Sigmoid colon (tissue), 7 donors: ENCODE results near the gene KCNS3. TPM values are rescaled to one million over a fixed set of nuclear protein-coding genes. Genes with fewer than 3 reads are reported as not detected.
A peak's percentile ranks its signal among the peaks of the same experiment; 100 is the strongest.

Experiments
- DNase-seq: peaks from one replicate; pipeline ENCODE4 v3.0.0-alpha.2; 2019
- H3K27ac ChIP-seq, 4 donors: fragments of 200-600 bp; sonication (generic); one replicate each; pipeline ENCODE4 v1.5.1; 2016 to 2019; ENCODE audit warnings: mild to moderate bottlenecking in 1 of 4
- H3K27me3 ChIP-seq, 3 donors: fragments of 200-600 bp; sonication (generic); one replicate each; pipeline ENCODE4 v1.5.1; 2019; ENCODE audit warnings: mild to moderate bottlenecking in 1 of 3
- H3K36me3 ChIP-seq, 4 donors: fragments of 200-600 bp; sonication (generic); one replicate each; pipeline ENCODE4 v1.5.1; 2016 to 2019
- H3K4me1 ChIP-seq, 4 donors: fragments of 200-600 bp; sonication (generic); one replicate each; pipeline ENCODE4 v1.5.1; 2017 to 2019
- H3K4me3 ChIP-seq, 4 donors: fragments of 200-600 bp; sonication (generic); one replicate each; pipeline ENCODE4 v1.5.1; 2017 to 2019; ENCODE audit warnings: mild to moderate bottlenecking in 2 of 4, moderate library complexity in 1 of 4
- H3K9me3 ChIP-seq, 4 donors: fragments of 200-600 bp in 3 of 4; sonication (generic) in 3 of 4; one replicate each; pipeline versions ENCODE4 v1.5.1 to v1.6.1; 2013 to 2019
- EP300 ChIP-seq, 4 donors: sonication (generic); formaldehyde crosslinking; IDR thresholded peaks; one replicate each; pipeline ENCODE4 v1.6.1; 2017; ENCODE audit warnings: antibody characterized with exemption in 4 of 4
- POLR2A ChIP-seq, 2 donors: fragments of 450-650 bp; IDR thresholded peaks; one replicate each; pipeline ENCODE4 v1.6.1; 2016; ENCODE audit warnings: antibody characterized with exemption in 2 of 2, mild to moderate bottlenecking in 2 of 2, moderate library complexity in 2 of 2
- POLR2AphosphoS5 ChIP-seq, 4 donors: sonication (generic); formaldehyde crosslinking; IDR thresholded peaks; one replicate each; pipeline ENCODE4 v1.6.1; 2017; ENCODE audit warnings: antibody characterized with exemption in 4 of 4
- WGBS, 2 donors: extraction: QIAGEN DNeasy Blood & Tissue Kit; methylation state at CpG; one replicate each; pipeline ENCODE4 v1.1.7; 2013; 5-methylcytosine and 5-hydroxymethylcytosine counted together
- intact Hi-C: fragments of 100-400 bp; cut with DNase I; formaldehyde crosslinking; loops from one replicate; pipeline ENCODE4 v1.15.1; 2023
- polyA plus RNA-seq, 3 donors: library from polyadenylated mRNA; stranded (reverse); fragments of 200-250 nt; gene quantifications; one replicate each; pipeline ENCODE4 v1.2.3, GENCODE V29; 2013
- total RNA-seq, 4 donors: library from RNA; depleted of rRNA; stranded (reverse); fragments of >200 nt; gene quantifications; one replicate each; pipeline ENCODE4 v1.1.0, GENCODE V29; 2016
- TF ChIP-seq, protein P1 (sequence below), 4 experiments: fragments of 450-650 bp in 3 of 4; fragments of 200-600 bp in 1 of 4; IDR thresholded peaks; one replicate each; pipeline ENCODE4 v1.5.1; 2016 to 2019; ENCODE audit warnings: antibody characterized with exemption in 4 of 4, mild to moderate bottlenecking in 3 of 4, moderate library complexity in 2 of 4
- donor health status: healthy with polysubstance abuse.
- donor health status: Bipolar disorder and iron deficiency.
- donor health status: healthy.

Gene KCNS3
- total and polyA plus RNA-seq, 7 donors = 4.2 to 96.3 (median 16.2) TPM

DNA sequence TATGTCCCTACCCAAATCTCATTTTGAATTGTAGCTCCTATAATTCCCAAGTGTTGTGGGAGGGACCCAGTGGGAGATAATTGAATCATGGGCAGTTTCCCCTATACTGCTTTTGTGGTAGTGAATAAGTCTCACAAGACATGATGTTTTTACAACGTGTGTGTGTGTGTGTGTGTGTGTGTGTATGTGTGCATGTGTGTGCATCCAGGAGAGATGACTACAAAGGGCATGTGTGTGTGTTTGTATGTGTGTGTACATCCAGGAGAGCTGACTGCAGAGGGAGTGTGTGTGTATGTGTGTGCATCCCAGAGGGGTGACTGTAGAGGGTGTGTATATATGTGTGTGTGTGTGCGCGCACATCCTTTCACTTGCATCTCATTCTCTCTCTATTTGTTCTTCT lies 86.7 kb downstream of the KCNS3 start:
- no peak for TF ChIP-seq POLR2A (IDR thresholded peaks at IDR 0.05)
- TF ChIP-seq EP300 (IDR thresholded peaks at IDR 0.05) = no peak
- TF ChIP-seq POLR2AphosphoS5 (IDR thresholded peaks at IDR 0.05) = no peak
- TF ChIP-seq, protein P1, sequence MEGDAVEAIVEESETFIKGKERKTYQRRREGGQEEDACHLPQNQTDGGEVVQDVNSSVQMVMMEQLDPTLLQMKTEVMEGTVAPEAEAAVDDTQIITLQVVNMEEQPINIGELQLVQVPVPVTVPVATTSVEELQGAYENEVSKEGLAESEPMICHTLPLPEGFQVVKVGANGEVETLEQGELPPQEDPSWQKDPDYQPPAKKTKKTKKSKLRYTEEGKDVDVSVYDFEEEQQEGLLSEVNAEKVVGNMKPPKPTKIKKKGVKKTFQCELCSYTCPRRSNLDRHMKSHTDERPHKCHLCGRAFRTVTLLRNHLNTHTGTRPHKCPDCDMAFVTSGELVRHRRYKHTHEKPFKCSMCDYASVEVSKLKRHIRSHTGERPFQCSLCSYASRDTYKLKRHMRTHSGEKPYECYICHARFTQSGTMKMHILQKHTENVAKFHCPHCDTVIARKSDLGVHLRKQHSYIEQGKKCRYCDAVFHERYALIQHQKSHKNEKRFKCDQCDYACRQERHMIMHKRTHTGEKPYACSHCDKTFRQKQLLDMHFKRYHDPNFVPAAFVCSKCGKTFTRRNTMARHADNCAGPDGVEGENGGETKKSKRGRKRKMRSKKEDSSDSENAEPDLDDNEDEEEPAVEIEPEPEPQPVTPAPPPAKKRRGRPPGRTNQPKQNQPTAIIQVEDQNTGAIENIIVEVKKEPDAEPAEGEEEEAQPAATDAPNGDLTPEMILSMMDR (IDR thresholded peaks at IDR 0.05) = no peak
- Histone ChIP-seq H3K4me1 (no peaks in the 10 kb centered on the region), H3K27me3 (no peaks in the 10 kb centered on the region), H3K27ac (no peak overlapping the region), H3K36me3 (no peaks in the 10 kb centered on the region), H3K9me3 (no peaks in the 10 kb centered on the region), H3K4me3 (no peak overlapping the region)
- no peak for DNase-seq
- intact Hi-C loops = no loop called here
- 74 to 81% methylated on average over 3 of the region's 3 CpGs for WGBS, 2 donors

DNA sequence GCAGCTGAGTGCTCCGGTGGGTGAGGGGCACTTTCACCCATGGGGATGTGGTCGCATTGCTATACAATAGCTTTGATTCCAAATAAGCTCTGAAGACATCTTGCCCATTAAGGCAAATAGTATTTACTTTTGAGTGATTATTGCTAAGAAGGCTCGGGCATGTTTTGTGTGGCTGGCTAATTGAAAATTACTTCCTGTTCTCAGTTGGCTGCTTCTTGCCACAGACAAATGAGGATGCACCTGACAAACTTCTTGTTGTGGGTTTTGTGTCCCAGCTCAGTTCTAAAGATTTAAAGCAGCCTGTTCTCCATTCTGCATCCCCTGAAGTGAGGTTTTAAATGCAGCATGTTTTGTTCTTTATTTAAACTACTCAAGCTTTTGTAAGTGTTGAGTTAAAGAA lies 88.3 kb downstream of the KCNS3 start:
- H3K4me1 ChIP-seq = peaks cover 0 to 11% (median 9%) of the 10 kb centered on the region in 4 donors
- H3K27me3 ChIP-seq = no peaks in the 10 kb centered on the region
- intact Hi-C loops = no loop called here
- TF ChIP-seq EP300 (IDR thresholded peaks at IDR 0.05) (no peak), POLR2A (IDR thresholded peaks at IDR 0.05) (no peak), POLR2AphosphoS5 (IDR thresholded peaks at IDR 0.05) (no peak)
- TF ChIP-seq, protein P1 (IDR thresholded peaks at IDR 0.05) = no peak
- WGBS, 2 donors = 42 to 49% methylated on average over 3 of the region's 3 CpGs
- H3K36me3 ChIP-seq = no peaks in the 10 kb centered on the region
- H3K9me3 ChIP-seq = no peaks in the 10 kb centered on the region
- no peak for DNase-seq
- no peak overlapping the region for H3K27ac ChIP-seq
- no peak overlapping the region for H3K4me3 ChIP-seq

DNA sequence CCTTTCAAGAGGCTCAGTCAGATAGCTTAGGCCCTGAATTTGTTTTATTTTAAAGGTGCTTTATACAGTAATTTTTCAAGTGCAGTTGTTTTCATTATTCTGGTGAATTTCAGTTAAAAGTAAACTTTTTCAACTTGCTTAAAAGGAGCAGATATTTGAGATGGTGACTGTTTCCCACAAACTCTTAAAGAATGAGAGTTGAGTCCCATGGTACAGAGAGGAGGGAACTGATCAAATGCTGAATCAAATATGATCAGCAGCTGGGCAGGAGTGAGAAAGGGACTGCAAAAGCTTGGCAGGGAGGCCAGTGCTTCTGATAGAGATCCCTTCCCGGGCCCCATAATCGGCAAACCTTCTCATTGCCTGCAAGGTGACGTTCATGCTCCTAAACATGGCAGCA lies 91.2 kb downstream of the KCNS3 start:
- Histone ChIP-seq H3K27me3 (no peaks in the 10 kb centered on the region), H3K27ac (no peak overlapping the region), H3K4me3 (no peak overlapping the region), H3K4me1 (peaks cover 0 to 31% (median 27%) of the 10 kb centered on the region in 4 donors), H3K9me3 (no peaks in the 10 kb centered on the region), H3K36me3 (no peaks in the 10 kb centered on the region)
- intact Hi-C loops = no loop called here
- DNase-seq = no peak
- TF ChIP-seq POLR2A (IDR thresholded peaks at IDR 0.05) = no peak
- TF ChIP-seq EP300 (IDR thresholded peaks at IDR 0.05) = no peak
- no peak for TF ChIP-seq POLR2AphosphoS5 (IDR thresholded peaks at IDR 0.05)
- TF ChIP-seq, protein P1 (IDR thresholded peaks at IDR 0.05) = no peak
- WGBS, 2 donors = 90% methylated on average over 3 of the region's 3 CpGs

DNA sequence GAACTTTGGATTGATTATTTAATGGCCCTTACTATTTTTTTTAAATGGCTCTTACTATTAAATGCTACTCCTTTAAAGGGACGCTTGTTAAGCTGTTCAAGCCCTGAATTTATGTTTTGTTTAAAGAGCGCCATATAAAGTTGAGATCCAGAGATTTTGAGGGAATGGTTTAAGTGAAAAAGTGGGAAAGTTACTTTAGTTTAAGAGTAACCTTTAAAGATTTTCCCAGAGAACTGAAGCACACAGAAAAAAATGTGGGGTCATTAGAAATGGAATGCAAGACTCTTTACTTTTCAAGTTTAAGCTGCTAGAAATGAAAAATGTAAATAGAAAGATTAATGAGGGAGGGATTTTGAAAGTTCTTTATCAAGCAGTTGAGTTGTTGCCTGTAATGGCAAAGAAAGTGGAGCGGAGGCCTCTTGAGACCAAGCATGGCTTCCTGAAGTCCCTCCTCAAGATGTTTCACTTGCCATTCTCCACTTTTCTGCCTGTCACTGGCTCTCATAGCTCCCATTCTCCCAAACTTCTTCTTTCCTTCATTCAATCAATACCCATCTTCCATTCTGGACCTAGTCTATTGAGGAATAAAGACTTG lies 93.2 kb downstream of the KCNS3 start:
- peaks cover 0 to 38% (median 32%) of the 10 kb centered on the region in 4 donors for H3K4me1 ChIP-seq
- DNase-seq = no peak
- TF ChIP-seq EP300 (IDR thresholded peaks at IDR 0.05) = no peak
- no peaks in the 10 kb centered on the region for H3K9me3 ChIP-seq
- 69 to 76% methylated on average over 3 of the region's 3 CpGs for WGBS, 2 donors
- H3K27me3 ChIP-seq = no peaks in the 10 kb centered on the region
- H3K4me3 ChIP-seq = no peak overlapping the region
- peak overlapping the region in 1 of 4 donors; percentile 15 for H3K27ac ChIP-seq
- intact Hi-C loops = no loop called here
- H3K36me3 ChIP-seq = no peaks in the 10 kb centered on the region

DNA sequence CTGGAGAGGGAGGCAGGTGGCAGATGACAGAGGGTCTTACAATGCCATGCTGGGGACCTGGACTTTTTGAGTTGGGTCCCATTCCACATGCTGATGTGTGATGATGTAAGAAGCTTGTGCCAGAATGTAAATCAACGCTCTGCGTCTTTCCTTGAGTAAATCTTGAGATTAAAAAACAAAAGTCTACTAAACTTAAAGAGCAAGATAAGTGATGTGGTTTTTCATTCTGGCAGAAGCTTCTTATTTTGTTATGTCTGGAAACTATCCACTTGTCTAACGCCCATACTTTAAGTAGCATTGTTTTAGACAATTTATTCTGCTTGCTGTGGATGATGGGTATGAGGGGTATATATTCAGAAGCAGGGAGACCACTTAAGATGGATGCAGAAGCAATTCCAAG lies 94.5 kb downstream of the KCNS3 start:
- 74 to 79% methylated on average over 3 of the region's 3 CpGs for WGBS, 2 donors
- H3K9me3 ChIP-seq = no peaks in the 10 kb centered on the region
- TF ChIP-seq EP300 (IDR thresholded peaks at IDR 0.05) (no peak), POLR2A (IDR thresholded peaks at IDR 0.05) (no peak), POLR2AphosphoS5 (IDR thresholded peaks at IDR 0.05) (no peak)
- TF ChIP-seq, protein P1 (IDR thresholded peaks at IDR 0.05) = no peak
- DNase-seq = no peak
- no peaks in the 10 kb centered on the region for H3K27me3 ChIP-seq
- intact Hi-C loops = no loop called here
- no peak overlapping the region for H3K27ac ChIP-seq
- no peak overlapping the region for H3K4me3 ChIP-seq
- H3K36me3 ChIP-seq = no peaks in the 10 kb centered on the region
- peaks cover 0 to 50% (median 45%) of the 10 kb centered on the region in 4 donors for H3K4me1 ChIP-seq
